Right lobe of liver (tissue), 6 donors: ENCODE data around the gene NCAPD3. TPM values are rescaled to one million over a fixed set of nuclear protein-coding genes. Genes with fewer than 3 reads are reported as not detected.
"Not testable (repeated sequence)": the region's sequence is repeated elsewhere in the genome, so short reads cannot be mapped to it uniquely, and the experiment has no call there.

Experiments
- ATAC-seq, 4 donors: fragments of 200-7000 bp; cut with Tn5 transposase; one replicate each; pipeline ENCODE4 v1.9.1; 2020; ENCODE audit warnings: mild to moderate bottlenecking in 4 of 4, moderate library complexity in 4 of 4
- DNase-seq, 3 donors: peaks; one replicate each; pipeline ENCODE4 v3.0.0-alpha.2; 2020
- H3K27ac ChIP-seq, 3 donors: fragments of 200-600 bp; one replicate each; pipeline ENCODE4 v1.8.0; 2022
- H3K27me3 ChIP-seq, 2 donors: fragments of 200-600 bp; one replicate each; pipeline ENCODE4 v1.8.0; 2022
- H3K36me3 ChIP-seq, 4 donors: fragments of 200-600 bp; sonication (generic) in 1 of 4; one replicate each; pipeline versions ENCODE4 v1.5.1 to v1.8.0; 2017 to 2022; ENCODE audit warnings: control low read depth in 1 of 4
- H3K4me1 ChIP-seq, 4 donors: fragments of 200-600 bp; sonication (generic) in 1 of 4; one replicate each; pipeline versions ENCODE4 v1.5.1 to v1.8.0; 2017 to 2022; ENCODE audit warnings: control low read depth in 1 of 4
- H3K4me3 ChIP-seq, 3 donors: fragments of 200-600 bp; one replicate each; pipeline ENCODE4 v1.8.0; 2022
- H3K9me3 ChIP-seq, 4 donors: fragments of 200-600 bp; sonication (generic) in 1 of 4; one replicate each; pipeline versions ENCODE4 v1.5.1 to v1.8.0; 2017 to 2022; ENCODE audit warnings: control low read depth in 1 of 4
- CTCF ChIP-seq, 4 donors: fragments of 200-600 bp in 3 of 4; fragments of 450-650 bp in 1 of 4; IDR thresholded peaks; one replicate each; pipeline versions ENCODE4 v1.5.1 to v1.8.0; 2016 to 2022; ENCODE audit warnings: antibody characterized with exemption in 4 of 4, mild to moderate bottlenecking in 2 of 4
- POLR2A ChIP-seq: fragments of 450-650 bp; IDR thresholded peaks from one replicate; pipeline ENCODE4 v1.6.1; 2017; ENCODE audit warnings: antibody characterized with exemption, mild to moderate bottlenecking
- WGBS: methylation state at CpG from one replicate; pipeline ENCODE4 v1.1.6; 2018; ENCODE audit warnings: low coverage, low lambda C conversion rate; ENCODE audit not compliant: insufficient coverage; ENCODE audit errors: missing lambda C conversion rate; 5-methylcytosine and 5-hydroxymethylcytosine counted together
- intact Hi-C, 2 donors: fragments of 100-400 bp; cut with DNase I; formaldehyde crosslinking; loops; one replicate each; pipeline versions ENCODE4 v1.11.2 to v1.14.1; 2022
- total RNA-seq, 6 experiments: library from RNA; depleted of rRNA in 2 of 6; stranded (reverse); fragments of >200 nt in 2 of 6; fragmentation: NEBNext Ultra II Directional in 3 of 6; extraction: Animal tissue kit (Norgen Biotek cat#: 25700) in 3 of 6; gene quantifications; one replicate each; pipeline versions ENCODE4 v1.1.0 to v1.2.4, GENCODE V29; 2016 to 2023
- donor health status: DM: no; HTN: yes; CAD: no.
- donor health status: DM: no; HTN: no; CAD: no.
- donor health status: DM: no; HTN: no; CAD: no.
- donor health status: DM: no; HTN: yes; CAD: no.
- donor health status: DM: no; HTN: yes; CAD: no.

NCAPD3 gene
- total RNA-seq, 6 experiments from 2014 or later: 11.9 to 21.8 (median 15.5) TPM

GRCh38 chr11:134120143-134120850 lies 103.5 kb downstream of the NCAPD3 start:
- peak overlapping the region; percentile 15 to 40 (median 26) for H3K27ac ChIP-seq
- no peak overlapping the region for H3K4me3 ChIP-seq
- intact Hi-C loops: no loop called here
- ATAC-seq: peak in 2 of 4 donors; percentile 11 to 36
- H3K36me3 ChIP-seq: no peaks in the 10 kb centered on the region
- H3K4me1 ChIP-seq: no peaks in the 10 kb centered on the region
- 48% methylated on average over 13 of the region's 13 CpGs for WGBS
- H3K9me3 ChIP-seq: no peaks in the 10 kb centered on the region
- peaks cover 0 to 6% of the 10 kb centered on the region in 2 donors for H3K27me3 ChIP-seq
- no peak for DNase-seq
- TF ChIP-seq POLR2A (no peak), CTCF (IDR thresholded peaks at IDR 0.05) (no peak)

- DNase-seq (no peak), ATAC-seq (no peak)
- H3K4me3 ChIP-seq: no peak overlapping the region
- H3K9me3 ChIP-seq: no peaks in the 10 kb centered on the region
- no peak overlapping the region for H3K27ac ChIP-seq
- H3K36me3 ChIP-seq: no peaks in the 10 kb centered on the region
- WGBS: 75% methylated on average over 3 of the region's 3 CpGs
- H3K27me3 ChIP-seq: peaks cover 0 to 6% of the 10 kb centered on the region in 2 donors
- no peaks in the 10 kb centered on the region for H3K4me1 ChIP-seq
- TF ChIP-seq CTCF (IDR thresholded peaks at IDR 0.05) (no peak), POLR2A (no peak)
- intact Hi-C loops: no loop called here
Observed at GRCh38 chr11:134119094-134119493, 104.7 kb downstream of the NCAPD3 start.

GRCh38 chr11:134118006-134118405 lies 105.8 kb downstream of the NCAPD3 start:
- no peak for ATAC-seq
- no peaks in the 10 kb centered on the region for H3K4me1 ChIP-seq
- TF ChIP-seq POLR2A: no peak
- TF ChIP-seq CTCF (IDR thresholded peaks at IDR 0.05): no peak
- no peaks in the 10 kb centered on the region for H3K9me3 ChIP-seq
- H3K36me3 ChIP-seq: no peaks in the 10 kb centered on the region
- no peak for DNase-seq
- intact Hi-C loops: no loop called here
- H3K27ac ChIP-seq: no peak overlapping the region
- no peak overlapping the region for H3K4me3 ChIP-seq
- H3K27me3 ChIP-seq: peaks cover 0 to 6% of the 10 kb centered on the region in 2 donors

GRCh38 chr11:134116210-134116609 lies 107.6 kb downstream of the NCAPD3 start:
- no peak for TF ChIP-seq CTCF (IDR thresholded peaks at IDR 0.05)
- no peak for TF ChIP-seq POLR2A
- ATAC-seq (no peak), DNase-seq (no peak)
- 70% methylated on average over 1 of the region's 1 CpG for WGBS
- Histone ChIP-seq H3K4me1 (no peaks in the 10 kb centered on the region), H3K9me3 (no peaks in the 10 kb centered on the region), H3K36me3 (no peaks in the 10 kb centered on the region), H3K27me3 (no peaks in the 10 kb centered on the region), H3K27ac (no peak overlapping the region), H3K4me3 (no peak overlapping the region)
- intact Hi-C loops: no loop called here

GRCh38 chr11:134113787-134114186 lies 110.0 kb downstream of the NCAPD3 start:
- DNase-seq, intact Hi-C loops, H3K27me3 ChIP-seq, H3K27ac ChIP-seq, H3K4me3 ChIP-seq, H3K4me1 ChIP-seq, H3K9me3 ChIP-seq, ATAC-seq, H3K36me3 ChIP-seq: not testable (repeated sequence)
- WGBS: no CpG with 5 or more reads among the region's 1 CpG
